Dermis microvascular lymphatic vessel endothelial cell (primary cell): Measurements from ENCODE around the gene STRA6. TPM values are rescaled to one million over a fixed set of nuclear protein-coding genes. Genes with fewer than 3 reads are reported as not detected.

Experiments used
- DNase-seq, 2 donors: peaks; one replicate each; pipeline versions ENCODE4 v3.0.0 to v3.0.0-alpha.2; 2010; ENCODE audit warnings: low read depth in 2 of 2
- total RNA-seq: library from RNA; depleted of rRNA; stranded (reverse); fragments of >200 nt; gene quantifications from 2 replicates; pipeline ENCODE4 v1.2.1, GENCODE V29; 2014

STRA6 gene
- total RNA-seq, 1 donor from 2014 or later, result under 0.01 TPM

DNA sequence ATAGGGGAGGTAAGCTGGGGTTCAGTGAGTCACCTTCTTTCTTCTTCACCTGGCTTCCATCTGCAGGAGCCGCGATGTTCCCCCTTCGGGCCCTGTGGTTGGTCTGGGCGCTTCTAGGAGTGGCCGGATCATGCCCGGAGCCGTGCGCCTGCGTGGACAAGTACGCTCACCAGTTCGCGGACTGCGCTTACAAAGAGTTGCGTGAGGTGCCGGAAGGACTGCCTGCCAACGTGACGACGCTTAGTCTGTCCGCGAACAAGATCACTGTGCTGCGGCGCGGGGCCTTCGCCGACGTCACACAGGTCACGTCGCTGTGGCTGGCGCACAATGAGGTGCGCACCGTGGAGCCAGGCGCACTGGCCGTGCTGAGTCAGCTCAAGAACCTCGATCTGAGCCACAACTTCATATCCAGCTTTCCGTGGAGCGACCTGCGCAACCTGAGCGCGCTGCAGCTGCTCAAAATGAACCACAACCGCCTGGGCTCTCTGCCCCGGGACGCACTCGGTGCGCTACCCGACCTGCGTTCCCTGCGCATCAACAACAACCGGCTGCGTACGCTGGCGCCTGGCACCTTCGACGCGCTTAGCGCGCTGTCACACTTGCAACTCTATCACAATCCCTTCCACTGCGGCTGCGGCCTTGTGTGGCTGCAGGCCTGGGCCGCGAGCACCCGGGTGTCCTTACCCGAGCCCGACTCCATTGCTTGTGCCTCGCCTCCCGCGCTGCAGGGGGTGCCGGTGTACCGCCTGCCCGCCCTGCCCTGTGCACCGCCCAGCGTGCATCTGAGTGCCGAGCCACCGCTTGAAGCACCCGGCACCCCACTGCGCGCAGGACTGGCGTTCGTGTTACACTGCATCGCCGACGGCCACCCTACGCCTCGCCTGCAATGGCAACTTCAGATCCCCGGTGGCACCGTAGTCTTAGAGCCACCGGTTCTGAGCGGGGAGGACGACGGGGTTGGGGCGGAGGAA lies 69.6 kb downstream of the STRA6 start:
- no peak for DNase-seq

DNA sequence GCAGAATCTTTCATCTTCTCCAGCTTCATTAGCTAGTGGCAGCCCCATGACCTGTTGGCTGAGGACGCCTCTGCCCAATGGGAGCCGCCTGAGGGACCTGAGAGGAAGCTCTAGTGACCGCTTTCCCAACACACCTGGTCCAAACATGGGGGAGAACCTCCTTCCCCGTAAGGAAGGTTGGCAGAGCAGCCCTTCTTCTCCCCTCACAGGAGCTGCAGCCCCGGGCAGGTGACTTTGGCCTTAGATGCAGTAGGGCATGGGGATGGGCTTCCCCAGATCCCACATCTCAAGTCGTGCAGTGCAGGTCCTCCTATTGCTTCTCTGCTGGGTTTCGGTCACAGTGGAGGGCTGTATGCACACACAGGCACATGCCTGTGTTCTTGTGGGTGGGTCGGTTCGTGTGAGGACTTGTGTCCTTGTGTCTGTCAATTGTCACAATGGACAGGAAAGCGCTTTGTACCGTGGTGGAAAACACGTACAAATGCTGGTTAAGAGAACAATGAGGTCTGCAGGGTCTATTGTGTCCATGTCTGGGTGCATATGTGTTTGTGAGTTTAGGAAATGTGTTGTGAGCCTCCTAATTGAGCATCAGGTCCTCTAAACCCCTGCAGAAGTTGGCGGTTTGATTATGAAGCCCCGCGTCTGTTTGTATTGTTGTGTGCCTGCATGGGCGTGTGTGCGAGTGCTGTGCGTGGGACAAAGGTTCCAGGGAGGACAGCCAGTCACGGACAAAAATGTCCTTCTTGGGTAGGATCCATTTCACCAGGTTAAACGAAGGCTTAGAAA lies 70.8 kb downstream of the STRA6 start:
- DNase-seq, result no peak

DNA sequence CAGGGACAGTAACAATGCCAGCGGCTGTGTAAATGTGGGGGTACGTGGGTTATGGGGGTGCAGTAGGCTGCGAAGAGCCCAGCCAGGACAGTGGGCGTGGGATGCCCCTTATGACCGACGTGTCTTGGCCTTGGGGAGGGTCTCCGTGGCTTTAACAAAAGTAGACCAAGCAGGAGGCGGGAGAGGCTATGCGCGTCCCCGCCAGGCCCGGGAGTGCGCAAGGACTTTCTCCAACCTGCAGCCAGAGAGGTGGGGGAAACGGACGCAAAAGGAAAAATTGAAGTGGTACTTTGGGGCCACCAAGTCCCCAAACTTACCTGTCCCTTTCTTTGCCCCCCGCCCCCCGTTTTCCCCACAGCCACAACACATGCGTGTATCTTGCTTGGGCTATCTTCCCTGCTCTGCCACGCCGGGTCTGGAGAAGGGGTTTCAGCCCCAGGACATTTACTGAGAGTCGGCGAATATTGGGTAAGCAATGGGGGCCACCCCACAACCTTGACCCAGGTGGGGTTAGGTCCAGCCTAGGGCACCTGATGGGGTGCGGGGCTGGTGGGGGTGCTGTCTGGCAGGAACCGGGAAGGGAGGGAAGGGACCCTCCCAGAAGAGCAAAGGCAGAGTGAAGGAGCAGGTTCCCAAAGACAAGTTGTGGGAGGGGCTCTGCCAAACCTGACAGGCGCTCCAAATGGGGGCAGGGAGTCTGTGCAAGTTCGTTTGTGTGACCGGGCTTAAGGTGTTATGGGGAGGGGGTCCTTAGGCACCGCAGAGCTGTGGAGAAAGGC lies 71.5 kb downstream of the STRA6 start:
- no peak for DNase-seq

DNA sequence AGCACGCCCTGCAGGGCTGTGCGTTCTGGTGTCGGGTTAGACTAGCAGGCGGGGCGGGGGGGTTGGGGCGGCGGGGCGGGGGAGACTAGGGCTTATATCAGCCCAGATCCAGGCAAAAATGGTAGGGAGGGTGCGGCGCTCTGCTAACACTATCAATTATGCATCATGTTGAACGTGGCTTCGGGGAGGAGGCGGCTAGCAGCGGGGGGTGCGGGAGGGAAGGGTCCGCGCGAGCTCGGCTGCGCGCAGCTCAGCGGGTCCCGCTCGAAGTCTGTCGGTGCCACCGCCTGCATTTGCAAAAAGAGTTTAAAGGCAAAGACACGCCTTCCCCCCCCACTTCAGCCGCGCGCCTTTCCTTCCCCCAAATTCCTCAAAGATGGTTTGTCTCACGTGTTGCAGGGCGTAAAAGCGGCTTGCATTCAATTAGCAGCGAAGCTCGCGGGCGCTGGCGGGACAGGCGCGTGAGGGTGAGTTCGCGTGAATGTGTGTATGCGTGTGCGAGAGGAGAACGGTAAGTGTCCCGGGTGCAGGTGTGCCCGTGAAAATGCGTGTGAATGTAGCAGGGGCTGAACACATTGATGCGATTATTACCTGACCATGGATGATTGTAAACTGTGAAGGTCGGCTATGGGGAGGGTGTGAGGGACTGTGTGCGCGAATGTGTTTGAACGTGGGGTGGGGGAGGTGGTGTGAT lies 72.3 kb downstream of the STRA6 start, which contains the start of gene ISLR2:
Gene ISLR2, plus strand, starts transcription at position 432 of the 694 bp plus-strand sequence. CDS start 2,169 bp downstream, outside the sequence.
- peak in 1 of 2 donors; percentile 21 for DNase-seq

DNA sequence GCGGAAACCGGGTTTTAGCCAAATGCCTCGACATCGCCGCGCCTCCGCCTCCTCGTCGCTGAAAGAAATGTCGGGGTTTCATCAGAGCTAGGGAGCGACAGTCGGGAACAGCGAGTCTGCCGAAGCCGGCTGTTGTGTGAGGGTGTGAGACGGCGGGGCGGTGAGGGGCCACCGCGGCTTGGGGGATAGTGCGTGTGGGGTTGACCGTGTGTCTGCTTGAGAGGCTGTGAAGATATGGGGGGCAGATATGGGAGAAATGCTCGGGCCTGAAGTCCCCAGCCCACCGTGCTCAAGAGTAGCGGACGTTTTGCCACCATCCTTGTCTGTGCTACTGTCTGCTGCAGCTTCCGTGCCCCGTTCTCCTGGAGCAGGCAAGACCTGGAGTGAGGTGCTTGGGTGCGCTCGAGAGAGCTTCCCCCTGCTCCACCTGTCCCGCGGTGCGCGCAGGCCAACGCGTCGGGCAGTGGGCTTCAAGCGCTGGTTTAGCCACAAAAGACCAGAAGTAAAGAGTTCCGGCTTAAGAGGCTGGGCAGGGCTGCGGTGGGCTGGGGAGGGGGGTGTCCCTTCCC lies 72.9 kb downstream of the STRA6 start:
- no peak for DNase-seq

Other genes with a start within 250 kb of the STRA6 start
- 8.6 and 13.7 TPM in 2 replicates for gene STOML1, start 210.5 kb downstream of the STRA6 start, total RNA-seq
- 28.9 and 62.2 TPM in 2 replicates for gene PML, start 208.1 kb downstream of the STRA6 start, total RNA-seq
- not detected in 2 replicates for gene GOLGA6A, start 120.2 kb downstream of the STRA6 start, total RNA-seq
- under 0.01 and 0.25 TPM in 2 replicates for gene ISLR2, start 72.2 kb downstream of the STRA6 start, total RNA-seq
- gene ISLR, start 29.1 kb downstream of the STRA6 start, total RNA-seq, result 0.13 TPM in 1 of 2 replicates, not detected in the other
- not detected in 2 replicates for gene CCDC33, start 33.5 kb upstream of the STRA6 start, total RNA-seq
- gene CYP11A1, start 164.9 kb upstream of the STRA6 start, total RNA-seq, result not detected in 2 replicates
- gene SEMA7A, start 231.2 kb upstream of the STRA6 start, total RNA-seq, result 0.51 and 0.89 TPM in 2 replicates